Spleen (tissue), 11 donors: ENCODE data around the gene PRM3. TPM values are rescaled to one million over a fixed set of nuclear protein-coding genes. Genes with fewer than 3 reads are reported as not detected.
A peak's percentile ranks its signal among the peaks of the same experiment; 100 is the strongest.

Source experiments
- DNase-seq: peaks from one replicate; pipeline ENCODE4 v3.0.0-alpha.2; 2020
- H3K27ac ChIP-seq, 8 donors: fragments of 200-600 bp; sonication (generic) in 7 of 8; 1 replicate in 4 of 8; 2 replicates in 4 of 8; pipeline versions ENCODE4 v1.5.0 to v1.8.0; 2016 to 2021; ENCODE audit warnings: inconsistent platforms in 4 of 8, mild to moderate bottlenecking in 4 of 8, moderate library complexity in 1 of 8
- H3K27me3 ChIP-seq, 7 donors: fragments of 200-600 bp; sonication (generic) in 6 of 7; replicated peaks in 1 of 7; 1 replicate in 4 of 7; 2 replicates in 3 of 7; pipeline versions ENCODE4 v1.5.0 to v1.8.0; 2016 to 2021; ENCODE audit warnings: inconsistent platforms in 3 of 7, mild to moderate bottlenecking in 1 of 7
- H3K36me3 ChIP-seq, 6 donors: fragments of 200-600 bp; sonication (generic) in 5 of 6; 1 replicate in 4 of 6; 2 replicates in 2 of 6; pipeline versions ENCODE4 v1.5.0 to v1.8.0; 2016 to 2021; ENCODE audit warnings: inconsistent platforms in 2 of 6
- H3K4me1 ChIP-seq, 6 donors: fragments of 200-600 bp; sonication (generic) in 5 of 6; 1 replicate in 3 of 6; 2 replicates in 3 of 6; pipeline versions ENCODE4 v1.5.0 to v1.8.0; 2016 to 2021; ENCODE audit warnings: inconsistent platforms in 3 of 6
- H3K4me3 ChIP-seq, 8 donors: fragments of 200-600 bp; sonication (generic) in 7 of 8; 1 replicate in 4 of 8; 2 replicates in 4 of 8; pipeline versions ENCODE4 v1.5.0 to v1.8.0; 2016 to 2021; ENCODE audit warnings: inconsistent platforms in 4 of 8, mild to moderate bottlenecking in 4 of 8, moderate library complexity in 2 of 8
- H3K9me3 ChIP-seq, 8 donors: fragments of 200-600 bp; sonication (generic) in 7 of 8; 1 replicate in 4 of 8; 2 replicates in 4 of 8; pipeline versions ENCODE4 v1.5.0 to v1.8.0; 2016 to 2021; ENCODE audit warnings: inconsistent platforms in 4 of 8
- POLR2A ChIP-seq, 3 donors: fragments of 450-650 bp; IDR thresholded peaks; one replicate each; pipeline ENCODE4 v1.5.1; 2017; ENCODE audit warnings: antibody characterized with exemption in 3 of 3, mild to moderate bottlenecking in 1 of 3
- POLR2AphosphoS5 ChIP-seq, 3 donors: sonication (generic); formaldehyde crosslinking; IDR thresholded peaks; one replicate each; pipeline ENCODE4 v1.5.1; 2017; ENCODE audit warnings: antibody characterized with exemption in 3 of 3
- WGBS, 5 donors: extraction: QIAGEN DNeasy Blood & Tissue Kit in 3 of 5; methylation state at CpG; one replicate each; pipeline versions ENCODE4 v1.1.5 to v1.1.7; 2013 to 2018; 5-methylcytosine and 5-hydroxymethylcytosine counted together
- intact Hi-C: fragments of 100-400 bp; cut with DNase I; formaldehyde crosslinking; loops from one replicate; pipeline ENCODE4 v1.15.0; 2023; ENCODE audit warnings: low total_unique reads
- polyA plus RNA-seq, 3 donors: library from polyadenylated mRNA; stranded (reverse); fragments of 200-250 nt; gene quantifications; one replicate each; pipeline ENCODE4 v1.2.1, GENCODE V29; 2013
- total RNA-seq, 7 donors: library from RNA; depleted of rRNA in 3 of 7; stranded (reverse); fragments of >200 nt in 3 of 7; fragmentation: NEBNext Ultra II Directional in 4 of 7; extraction: Animal tissue kit (Norgen Biotek cat#: 25700) in 4 of 7; gene quantifications; one replicate each; pipeline versions ENCODE4 v1.1.0 to v1.2.1, GENCODE V29; 2016 to 2021
- TF ChIP-seq, protein P1 (sequence below), 11 experiments: fragments of 200-600 bp in 7 of 11; fragments of 450-650 bp in 4 of 11; sonication (generic) in 4 of 11; IDR thresholded peaks in 8 of 11; conservative IDR thresholded peaks in 3 of 11; 1 replicate in 7 of 11; 2 replicates in 4 of 11; pipeline versions ENCODE4 v1.4.0 to v1.8.0; 2016 to 2021; ENCODE audit warnings: antibody characterized with exemption in 11 of 11, inconsistent platforms in 4 of 11, mild to moderate bottlenecking in 1 of 11
- donor health status: healthy with polysubstance abuse.
- donor health status: DM: no; HTN: no; CAD: no; lungs with moderate emphysema.
- donor health status: DM: no; HTN: no; CAD: no.
- donor health status: Bipolar disorder and iron deficiency.
- donor health status: healthy.
- donor health status: DM: no; HTN: no; CAD: no.
- donor health status: DM: yes; HTN: yes; CAD: no.

PRM3 gene
- total and polyA plus RNA-seq, 10 donors = not detected

DNA sequence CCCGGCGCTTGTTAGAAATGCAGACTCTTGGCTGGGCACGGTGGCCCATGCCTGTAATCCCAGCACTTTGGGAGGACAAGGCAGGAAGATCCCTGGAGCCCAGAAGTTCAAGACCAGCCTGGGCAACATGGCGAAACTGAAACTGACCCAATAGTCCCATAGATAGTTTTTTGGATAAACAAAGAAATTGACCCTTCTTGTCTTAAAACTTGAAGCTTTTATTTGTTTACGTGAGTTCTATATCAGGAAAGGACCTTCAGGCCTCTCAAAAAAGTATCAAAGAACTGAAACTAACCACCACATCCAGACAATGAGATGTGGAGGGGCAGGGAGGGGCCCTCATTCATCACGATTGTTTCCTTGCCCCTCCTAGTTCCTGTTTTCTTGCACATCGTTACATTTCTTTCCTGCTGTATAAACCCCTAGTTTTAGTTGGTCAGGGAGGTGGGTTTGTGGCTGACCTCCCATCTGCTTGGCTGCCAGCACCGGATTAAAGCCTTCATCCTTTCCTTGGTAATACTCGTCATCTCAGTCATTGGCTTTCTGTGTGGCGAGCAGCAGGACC, 37.6 kb upstream of the PRM3 start:
- H3K27ac ChIP-seq = peak overlapping the region; percentile 37 to 88 (median 82)
- H3K4me3 ChIP-seq = no peak overlapping the region
- no peaks in the 10 kb centered on the region for H3K9me3 ChIP-seq
- no peak for DNase-seq
- whole genome bisulfite sequencing, 5 donors = 35 to 43% (median 38%) methylated on average over 10 of the region's 10 CpGs
- peaks cover 25 to 89% (median 60%) of the 10 kb centered on the region in 6 donors for H3K4me1 ChIP-seq
- no peaks in the 10 kb centered on the region for H3K27me3 ChIP-seq
- intact Hi-C loops = no loop called here
- TF ChIP-seq POLR2AphosphoS5 (IDR thresholded peaks at IDR 0.05) (peak in 1 of 3 donors; percentile 69), POLR2A (IDR thresholded peaks at IDR 0.05) (no peak)
- H3K36me3 ChIP-seq = no peaks in the 10 kb centered on the region

DNA sequence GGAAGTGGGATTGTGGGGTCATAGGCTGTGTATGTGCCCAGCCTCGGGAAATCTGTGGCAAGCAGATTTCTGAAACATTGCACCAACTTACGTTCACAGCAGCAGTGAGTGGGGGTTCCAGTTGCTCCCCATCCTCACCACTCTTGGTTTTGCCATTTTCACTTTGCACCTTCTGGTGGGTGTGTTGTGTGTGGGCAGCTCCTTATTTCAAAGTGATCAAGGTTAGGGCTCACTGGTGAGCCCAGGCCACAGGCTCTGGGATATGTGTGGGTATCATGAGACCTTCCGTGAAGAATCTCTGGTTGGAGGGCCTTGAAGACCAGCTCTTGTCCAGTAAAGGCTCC, 37.2 kb upstream of the PRM3 start:
- no peaks in the 10 kb centered on the region for H3K9me3 ChIP-seq
- intact Hi-C loops = no loop called here
- WGBS, 5 donors = 64 to 88% (median 81%) methylated on average over 3 of the region's 3 CpGs
- H3K27ac ChIP-seq = peak overlapping the region; percentile 37 to 88 (median 82)
- no peak overlapping the region for H3K4me3 ChIP-seq
- H3K36me3 ChIP-seq = no peaks in the 10 kb centered on the region
- no peak for DNase-seq
- TF ChIP-seq POLR2AphosphoS5 (IDR thresholded peaks at IDR 0.05) (no peak), POLR2A (IDR thresholded peaks at IDR 0.05) (no peak)
- TF ChIP-seq, protein P1, sequence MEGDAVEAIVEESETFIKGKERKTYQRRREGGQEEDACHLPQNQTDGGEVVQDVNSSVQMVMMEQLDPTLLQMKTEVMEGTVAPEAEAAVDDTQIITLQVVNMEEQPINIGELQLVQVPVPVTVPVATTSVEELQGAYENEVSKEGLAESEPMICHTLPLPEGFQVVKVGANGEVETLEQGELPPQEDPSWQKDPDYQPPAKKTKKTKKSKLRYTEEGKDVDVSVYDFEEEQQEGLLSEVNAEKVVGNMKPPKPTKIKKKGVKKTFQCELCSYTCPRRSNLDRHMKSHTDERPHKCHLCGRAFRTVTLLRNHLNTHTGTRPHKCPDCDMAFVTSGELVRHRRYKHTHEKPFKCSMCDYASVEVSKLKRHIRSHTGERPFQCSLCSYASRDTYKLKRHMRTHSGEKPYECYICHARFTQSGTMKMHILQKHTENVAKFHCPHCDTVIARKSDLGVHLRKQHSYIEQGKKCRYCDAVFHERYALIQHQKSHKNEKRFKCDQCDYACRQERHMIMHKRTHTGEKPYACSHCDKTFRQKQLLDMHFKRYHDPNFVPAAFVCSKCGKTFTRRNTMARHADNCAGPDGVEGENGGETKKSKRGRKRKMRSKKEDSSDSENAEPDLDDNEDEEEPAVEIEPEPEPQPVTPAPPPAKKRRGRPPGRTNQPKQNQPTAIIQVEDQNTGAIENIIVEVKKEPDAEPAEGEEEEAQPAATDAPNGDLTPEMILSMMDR (IDR thresholded peaks at IDR 0.05 in 8 of 11, conservative IDR thresholded peaks at IDR 0.05 in 3 of 11) = no peak
- H3K4me1 ChIP-seq = peaks cover 25 to 94% (median 60%) of the 10 kb centered on the region in 6 donors
- H3K27me3 ChIP-seq = no peaks in the 10 kb centered on the region

DNA sequence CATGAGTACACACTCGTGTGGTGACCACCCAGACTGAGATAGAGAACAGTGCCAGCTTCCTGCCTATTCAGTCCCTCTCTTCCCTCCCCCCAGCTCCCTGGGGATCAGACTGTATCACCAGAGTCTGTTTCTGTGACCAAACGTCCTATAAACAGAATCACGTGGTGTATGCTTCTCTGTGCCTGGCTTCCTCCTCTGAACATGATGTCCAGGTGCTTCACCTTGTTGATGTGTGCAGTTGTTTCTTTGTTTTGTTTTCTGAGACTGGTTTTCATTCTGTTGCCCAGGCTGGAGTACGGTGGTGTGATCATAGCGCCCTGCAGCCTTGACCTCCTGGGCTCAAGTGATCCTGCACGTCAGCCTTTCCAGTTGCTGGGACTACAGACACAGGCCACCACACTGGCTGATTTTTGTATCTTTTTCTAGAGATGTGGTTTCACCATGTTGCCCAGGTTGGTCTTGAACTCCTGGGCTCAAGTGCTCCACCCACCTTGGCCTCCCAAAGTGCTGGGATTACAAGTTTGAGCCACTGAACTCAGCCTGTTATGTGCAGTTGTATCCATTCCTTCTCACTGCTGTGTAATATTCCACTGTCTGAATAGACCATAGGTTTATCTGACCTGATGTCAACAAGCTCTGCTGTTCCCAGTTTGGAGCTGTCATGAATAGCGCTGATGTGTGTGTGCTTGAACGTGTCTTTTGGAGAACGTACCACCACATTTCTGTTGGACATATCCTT, 36.6 kb upstream of the PRM3 start:
- H3K36me3 ChIP-seq = no peaks in the 10 kb centered on the region
- intact Hi-C loops = no loop called here
- H3K4me1 ChIP-seq = peaks cover 25 to 99% (median 65%) of the 10 kb centered on the region in 6 donors
- DNase-seq = no peak
- WGBS, 5 donors = 58 to 61% (median 58%) methylated on average over 9 of the region's 9 CpGs
- no peaks in the 10 kb centered on the region for H3K27me3 ChIP-seq
- H3K9me3 ChIP-seq = no peaks in the 10 kb centered on the region
- peak overlapping the region; percentile 37 to 88 (median 82) for H3K27ac ChIP-seq
- TF ChIP-seq POLR2A (IDR thresholded peaks at IDR 0.05) (no peak), POLR2AphosphoS5 (IDR thresholded peaks at IDR 0.05) (peak in 2 of 3 donors; percentile 36 to 78)
- peak overlapping the region in 1 of 8 donors; percentile 11 for H3K4me3 ChIP-seq

DNA sequence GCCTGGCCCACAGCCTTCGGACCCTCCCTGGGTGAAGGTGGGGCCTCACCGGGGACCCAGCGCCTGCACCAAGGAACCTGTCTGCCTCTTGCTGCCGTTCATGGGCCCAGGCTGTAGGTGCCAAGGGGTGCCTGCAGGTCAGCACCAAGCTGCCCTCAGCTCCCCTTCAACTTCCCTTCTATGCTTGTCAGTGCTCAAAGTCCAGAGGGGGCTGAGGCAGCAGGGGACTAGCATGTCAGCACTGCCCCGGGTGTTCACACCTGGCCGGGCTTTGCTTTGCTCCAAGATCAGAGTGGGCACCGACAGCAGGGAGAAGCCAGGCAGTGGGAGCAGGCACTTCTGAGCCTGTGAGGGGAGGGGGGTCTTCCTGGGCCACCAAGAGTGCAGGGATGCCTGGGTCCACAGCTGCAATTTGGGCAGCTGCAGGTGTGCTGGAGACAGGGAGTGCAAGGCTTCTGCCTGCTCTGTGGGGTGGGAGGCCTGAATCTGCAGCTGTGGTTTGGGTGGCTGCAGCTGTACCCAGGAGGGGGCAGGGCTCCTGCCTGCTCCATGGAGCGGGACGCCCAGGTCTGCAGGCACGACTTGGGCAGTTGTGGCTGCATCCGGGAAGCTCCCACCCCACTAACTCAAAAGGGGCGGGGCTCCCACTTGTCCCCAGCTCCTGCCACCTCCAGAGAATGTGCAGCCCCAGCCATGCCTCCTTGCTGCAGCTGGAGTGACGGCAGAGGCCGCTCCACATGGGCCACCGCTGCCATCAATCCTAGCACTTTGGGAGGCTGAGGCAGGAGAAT, 35.3 kb upstream of the PRM3 start:
- 44 to 57% (median 52%) methylated on average over 9 to 15 of the region's 15 CpGs for WGBS, 5 donors
- peak; percentile 93 for DNase-seq
- peak; percentile 89 to 95 (median 90) for TF ChIP-seq POLR2AphosphoS5 (IDR thresholded peaks at IDR 0.05)
- TF ChIP-seq, protein P1 (IDR thresholded peaks at IDR 0.05 in 8 of 11, conservative IDR thresholded peaks at IDR 0.05 in 3 of 11) = no peak
- no peaks in the 10 kb centered on the region for H3K9me3 ChIP-seq
- no peaks in the 10 kb centered on the region for H3K27me3 ChIP-seq
- no peaks in the 10 kb centered on the region for H3K36me3 ChIP-seq
- intact Hi-C loops = no loop called here
- peak overlapping the region in 5 of 8 donors; percentile 79 to 88 (median 84) for H3K27ac ChIP-seq
- peak overlapping the region in 1 of 8 donors; percentile 22 for H3K4me3 ChIP-seq
- peaks cover 25 to 96% (median 69%) of the 10 kb centered on the region in 6 donors for H3K4me1 ChIP-seq
